HUES6 (cell line): ENCODE data around the gene CFAP298.

Source experiments
- H3K27ac ChIP-seq: 2 replicates; pipeline ENCODE4 v1.7.0; 2013; ENCODE audit warnings: low read depth, mild to moderate bottlenecking, low read length, inconsistent platforms
- H3K27me3 ChIP-seq: 2 replicates; pipeline ENCODE4 v1.6.1; 2013; ENCODE audit warnings: low read length; ENCODE audit not compliant: control insufficient read depth, insufficient read depth
- H3K36me3 ChIP-seq: 2 replicates; pipeline ENCODE4 v1.6.1; 2013; ENCODE audit warnings: low read length; ENCODE audit not compliant: control insufficient read depth, insufficient read depth
- H3K4me1 ChIP-seq: 2 replicates; pipeline ENCODE4 v1.6.1; 2013; ENCODE audit warnings: low read length; ENCODE audit not compliant: control insufficient read depth, insufficient read depth
- H3K4me3 ChIP-seq: 2 replicates; pipeline ENCODE4 v1.5.1; 2013; ENCODE audit warnings: low read depth, low read length
- H3K9ac ChIP-seq: one replicate; pipeline ENCODE4 v1.6.1; 2013; ENCODE audit warnings: mild to moderate bottlenecking, low read length
- H3K9me3 ChIP-seq: 2 replicates; pipeline ENCODE4 v1.6.1; 2013; ENCODE audit warnings: low read depth, low read length; ENCODE audit not compliant: control insufficient read depth, insufficient read depth

The CFAP298 gene

DNA sequence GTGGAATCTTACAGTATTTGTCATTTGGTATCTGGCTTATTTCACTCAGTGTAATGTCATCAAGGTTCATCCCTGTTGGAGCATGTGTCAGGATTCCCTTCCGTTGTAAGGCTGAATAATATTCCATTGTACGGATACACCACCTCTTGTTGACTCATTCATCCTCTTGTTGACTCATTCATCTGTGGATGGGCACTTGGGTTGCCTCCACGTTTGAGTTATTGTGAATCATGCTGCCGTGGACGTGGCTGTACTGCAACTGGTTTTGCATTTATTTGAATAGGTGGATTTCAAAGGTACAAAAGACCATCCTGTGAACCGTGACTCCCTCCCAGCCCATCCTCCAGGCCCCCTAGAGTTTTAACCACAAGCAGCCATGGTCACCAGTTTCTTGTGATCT is 15.0 kb downstream of the CFAP298 start:
- no peak overlapping the region for H3K27ac ChIP-seq
- peaks cover 14% of the 10 kb centered on the region for H3K4me1 ChIP-seq
- H3K36me3 ChIP-seq = peaks cover 38% of the 10 kb centered on the region

DNA sequence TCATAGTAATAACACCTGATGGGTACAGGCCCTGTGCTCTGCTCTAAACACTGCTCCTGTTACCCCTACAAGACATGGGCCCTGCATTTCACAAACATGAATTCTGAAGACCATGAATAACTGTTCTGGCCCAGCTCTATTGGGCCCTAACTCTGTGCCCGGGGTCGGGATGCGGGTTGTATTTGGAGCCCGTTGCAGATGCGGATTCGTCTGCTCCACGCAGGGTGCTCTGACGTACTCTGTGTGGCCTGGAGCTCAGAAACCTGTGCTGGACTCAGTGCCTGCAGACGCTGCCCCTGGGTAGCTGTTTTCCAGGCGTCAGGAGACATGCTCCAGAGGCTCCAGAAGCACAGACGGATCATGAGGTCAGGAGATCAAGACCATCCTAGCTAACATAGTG is 16.7 kb downstream of the CFAP298 start:
- H3K9me3 ChIP-seq = no peaks in the 10 kb centered on the region
- H3K4me3 ChIP-seq = no peak overlapping the region
- H3K36me3 ChIP-seq = peaks cover 27% of the 10 kb centered on the region
- peaks cover 6% of the 10 kb centered on the region for H3K4me1 ChIP-seq
- H3K27ac ChIP-seq = no peak overlapping the region
- no peaks in the 10 kb centered on the region for H3K27me3 ChIP-seq
- no peak overlapping the region for H3K9ac ChIP-seq

More for the DNA sequence above, 15.0 kb downstream of the CFAP298 start:
- Histone ChIP-seq H3K4me3 (no peak overlapping the region), H3K9me3 (no peaks in the 10 kb centered on the region), H3K9ac (no peak overlapping the region), H3K27me3 (no peaks in the 10 kb centered on the region)

DNA sequence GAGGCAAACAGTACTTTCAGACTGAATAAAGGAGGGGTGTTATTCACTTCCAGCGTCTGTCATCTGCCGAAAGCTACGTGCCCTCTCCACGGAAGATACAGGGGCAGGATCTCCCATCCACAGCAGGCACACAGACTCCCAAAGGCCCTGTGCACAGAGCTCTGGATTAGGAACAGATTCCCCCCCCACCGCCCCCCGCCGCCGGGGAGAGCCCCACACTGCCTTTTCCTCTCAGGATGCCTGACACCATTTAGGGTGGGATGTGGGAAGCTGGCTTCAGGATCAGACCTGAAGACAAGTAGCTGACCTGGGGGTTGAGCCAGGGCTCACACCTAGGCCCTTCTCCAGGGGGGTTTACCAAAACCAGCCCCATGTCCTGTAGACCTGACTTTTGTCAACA is 18.5 kb downstream of the CFAP298 start:
- Histone ChIP-seq H3K4me3 (no peak overlapping the region), H3K27me3 (no peaks in the 10 kb centered on the region), H3K27ac (no peak overlapping the region), H3K4me1 (no peaks in the 10 kb centered on the region), H3K36me3 (peaks cover 11% of the 10 kb centered on the region; the same call in 1 of the 2 replicates), H3K9me3 (no peaks in the 10 kb centered on the region), H3K9ac (no peak overlapping the region)

DNA sequence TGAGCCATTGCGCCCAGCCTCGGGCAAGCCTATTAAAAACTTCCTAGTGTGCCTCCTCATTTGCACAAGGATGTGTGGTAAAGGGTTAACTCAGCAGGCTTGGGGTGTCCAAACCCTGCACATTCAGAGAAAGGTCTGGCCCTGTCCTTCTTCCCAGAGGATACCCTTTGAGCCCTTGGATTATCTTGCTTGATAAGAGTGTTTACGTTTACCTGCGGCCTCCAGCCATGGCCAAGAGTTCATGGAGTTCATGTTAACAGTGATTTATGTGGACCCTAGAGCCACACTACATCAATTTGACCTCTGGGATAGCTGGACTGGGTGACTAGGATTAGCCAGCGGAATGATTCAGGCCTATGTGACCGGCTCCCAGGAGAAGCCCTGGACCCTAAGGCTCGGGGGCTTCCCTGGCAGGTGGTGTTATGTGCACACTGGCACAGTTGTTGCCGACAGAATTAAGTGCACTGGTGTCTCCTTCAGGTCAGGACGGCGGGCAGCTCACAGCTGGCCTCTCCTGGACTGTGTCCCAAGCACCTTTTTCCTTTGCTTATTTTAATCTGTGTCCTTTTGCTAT is 19.2 kb downstream of the CFAP298 start:
- Histone ChIP-seq H3K4me1 (no peaks in the 10 kb centered on the region), H3K9ac (no peak overlapping the region), H3K27me3 (no peaks in the 10 kb centered on the region), H3K9me3 (no peaks in the 10 kb centered on the region), H3K4me3 (no peak overlapping the region), H3K36me3 (peaks cover 5% of the 10 kb centered on the region; the same call in 1 of the 2 replicates), H3K27ac (no peak overlapping the region)

DNA sequence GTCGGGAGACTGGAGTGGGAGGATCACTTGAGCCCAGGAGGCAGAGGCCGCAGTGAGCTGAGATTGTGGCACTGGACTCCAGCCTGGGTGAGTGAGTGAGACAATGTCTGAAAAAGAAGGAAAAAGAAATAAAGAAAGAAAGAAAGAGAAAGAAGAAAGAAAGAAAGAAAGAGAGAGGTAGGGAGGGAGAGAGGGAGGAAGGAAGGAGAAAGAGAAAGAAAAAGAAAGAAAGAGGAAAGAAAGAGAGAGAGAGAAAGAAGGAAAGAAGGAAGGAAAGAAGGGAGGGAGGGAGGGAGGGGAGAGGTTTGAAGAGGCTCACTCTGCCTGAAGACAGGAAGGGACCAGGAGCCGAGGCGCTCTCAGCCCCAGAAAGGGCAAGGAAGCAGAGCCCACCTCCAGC is 22.0 kb downstream of the CFAP298 start:
- no peak overlapping the region for H3K9ac ChIP-seq
- H3K4me1 ChIP-seq = no peaks in the 10 kb centered on the region
- no peaks in the 10 kb centered on the region for H3K36me3 ChIP-seq
- no peak overlapping the region for H3K27ac ChIP-seq
- H3K9me3 ChIP-seq = no peaks in the 10 kb centered on the region
- H3K27me3 ChIP-seq = no peaks in the 10 kb centered on the region
- no peak overlapping the region for H3K4me3 ChIP-seq

DNA sequence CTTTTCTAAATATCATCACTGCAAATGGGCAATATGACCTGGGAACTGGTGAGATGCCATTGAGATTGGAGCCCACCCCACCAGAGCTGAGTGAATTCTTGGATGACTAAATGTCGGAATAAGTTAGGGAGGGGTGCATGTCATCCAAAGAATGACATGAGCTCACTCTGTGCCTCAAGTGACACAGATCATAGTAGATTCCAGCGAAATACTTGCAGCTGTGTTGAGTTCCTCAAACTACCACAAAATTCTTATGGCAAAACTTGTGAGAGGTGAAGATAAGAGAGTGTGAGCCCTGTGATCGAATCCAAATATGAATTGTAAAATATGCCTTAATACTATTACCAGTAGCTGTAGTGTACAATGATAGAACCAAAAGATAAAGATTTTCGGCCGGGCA is 24.5 kb downstream of the CFAP298 start:
- Histone ChIP-seq H3K27me3 (no peaks in the 10 kb centered on the region), H3K27ac (no peak overlapping the region), H3K4me1 (no peaks in the 10 kb centered on the region), H3K36me3 (no peaks in the 10 kb centered on the region), H3K4me3 (no peak overlapping the region), H3K9ac (no peak overlapping the region), H3K9me3 (no peaks in the 10 kb centered on the region)

DNA sequence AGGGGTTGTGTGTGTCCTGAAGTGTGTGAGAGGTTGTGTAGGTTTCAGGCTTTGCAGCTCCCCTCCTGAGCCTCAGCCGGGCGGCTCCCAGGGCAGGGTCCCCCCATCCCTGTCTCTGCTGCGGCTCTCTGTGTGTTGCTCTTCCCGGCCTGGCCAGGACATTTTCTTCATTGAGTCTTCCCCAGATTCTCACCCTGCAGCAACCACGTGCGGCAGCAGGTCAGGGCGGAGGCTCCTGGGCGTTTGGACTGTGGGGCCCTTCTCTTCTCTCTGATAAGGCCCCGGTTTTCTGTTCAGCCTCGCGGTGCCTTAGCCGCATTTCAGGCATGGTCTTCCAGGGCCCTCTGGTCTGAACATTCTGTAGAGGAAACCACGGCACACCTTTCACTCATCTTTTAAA is 25.1 kb downstream of the CFAP298 start:
- Histone ChIP-seq H3K36me3 (no peaks in the 10 kb centered on the region), H3K9me3 (no peaks in the 10 kb centered on the region), H3K4me3 (no peak overlapping the region), H3K27ac (no peak overlapping the region), H3K9ac (no peak overlapping the region), H3K4me1 (no peaks in the 10 kb centered on the region), H3K27me3 (no peaks in the 10 kb centered on the region)

DNA sequence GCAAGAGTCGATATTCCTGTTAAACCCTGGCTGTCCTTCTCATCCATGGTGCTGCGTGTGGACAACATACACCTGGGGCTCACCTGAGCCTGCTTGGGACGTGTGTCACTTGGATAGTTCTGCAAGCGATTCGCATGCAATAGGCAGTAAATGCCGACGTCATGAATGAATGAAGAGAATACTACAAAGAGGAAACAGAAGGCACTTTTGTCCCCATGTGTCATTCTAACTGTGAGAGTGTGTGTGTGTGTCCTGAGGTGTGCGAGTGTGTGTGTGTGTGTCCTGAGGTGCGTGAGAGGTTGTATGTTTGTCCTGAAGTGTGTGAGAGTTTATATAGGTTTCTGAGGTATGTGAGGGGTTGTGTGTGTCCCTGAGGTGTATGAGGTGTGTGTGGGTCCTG is 26.2 kb downstream of the CFAP298 start:
- Histone ChIP-seq H3K9me3 (no peaks in the 10 kb centered on the region), H3K4me1 (no peaks in the 10 kb centered on the region), H3K36me3 (no peaks in the 10 kb centered on the region), H3K27ac (no peak overlapping the region), H3K27me3 (no peaks in the 10 kb centered on the region), H3K9ac (no peak overlapping the region), H3K4me3 (no peak overlapping the region)

DNA sequence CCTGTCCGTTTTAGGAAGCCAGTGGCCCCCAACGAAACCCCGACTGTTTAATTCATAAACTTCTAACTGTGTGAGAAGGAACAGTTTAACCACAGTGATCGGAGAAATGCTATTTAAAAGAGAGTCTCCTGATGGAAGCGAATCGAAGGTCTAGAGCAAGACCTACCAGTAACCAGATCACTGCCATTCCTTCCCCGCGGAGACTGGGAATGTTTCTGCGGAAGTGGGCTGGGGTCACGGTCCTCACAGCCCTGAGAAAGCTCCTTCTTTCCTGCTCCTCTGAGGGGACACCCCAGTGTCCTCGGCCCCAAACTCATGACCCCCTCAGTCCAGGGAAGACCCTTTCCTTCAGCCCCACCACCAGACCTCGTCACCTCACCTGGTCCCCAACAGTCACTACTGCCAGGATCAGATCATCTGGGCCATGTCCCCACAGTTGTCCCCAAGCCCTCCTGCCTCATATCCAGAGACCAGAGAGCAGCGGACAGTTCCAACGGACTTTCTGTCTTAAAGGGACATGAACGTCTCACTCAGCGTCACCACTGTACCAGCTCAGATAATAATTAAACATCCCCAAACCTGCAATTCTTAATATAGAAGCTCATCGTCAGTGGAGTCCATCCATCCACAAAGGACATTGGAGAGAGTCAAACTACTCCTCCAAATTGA is 27.0 kb downstream of the CFAP298 start, which contains the start of gene TCP10L:
TSS of gene TCP10L (minus strand) at position 482 of the 669 bp plus-strand sequence. CDS start 1,219 bp downstream, outside the sequence.
- H3K4me1 ChIP-seq = no peaks in the 10 kb centered on the region
- H3K9me3 ChIP-seq = no peaks in the 10 kb centered on the region
- H3K27ac ChIP-seq = no peak within 1 kb of the TSS
- H3K9ac ChIP-seq = no peak within 1 kb of the TSS
- no peaks in the 10 kb centered on the region for H3K36me3 ChIP-seq
- H3K27me3 ChIP-seq = no peaks in the 10 kb centered on the region
- H3K4me3 ChIP-seq = no peak within 1 kb of the TSS

DNA sequence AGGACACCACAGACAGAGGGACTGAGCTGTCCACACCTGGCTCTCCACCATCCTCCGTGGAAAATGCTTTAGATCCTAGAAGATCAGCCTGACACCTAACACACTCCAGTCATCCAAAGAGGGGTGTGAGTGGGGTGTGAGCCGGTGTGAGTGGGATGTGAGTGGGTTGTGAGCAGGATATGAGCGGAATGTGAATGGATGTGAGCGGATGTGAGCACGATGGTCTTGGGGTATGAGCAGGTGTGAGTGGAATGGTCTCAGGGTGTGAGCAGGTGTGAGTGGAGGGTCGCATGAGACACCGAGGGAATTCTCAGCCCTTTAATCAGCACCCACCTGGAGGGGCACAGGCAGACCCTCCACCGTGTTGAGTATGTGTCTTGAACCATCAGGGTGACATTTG is 27.7 kb downstream of the CFAP298 start:
- Histone ChIP-seq H3K9ac (no peak overlapping the region), H3K9me3 (no peaks in the 10 kb centered on the region), H3K27me3 (no peaks in the 10 kb centered on the region), H3K4me3 (no peak overlapping the region), H3K27ac (no peak overlapping the region), H3K36me3 (no peaks in the 10 kb centered on the region), H3K4me1 (no peaks in the 10 kb centered on the region)

DNA sequence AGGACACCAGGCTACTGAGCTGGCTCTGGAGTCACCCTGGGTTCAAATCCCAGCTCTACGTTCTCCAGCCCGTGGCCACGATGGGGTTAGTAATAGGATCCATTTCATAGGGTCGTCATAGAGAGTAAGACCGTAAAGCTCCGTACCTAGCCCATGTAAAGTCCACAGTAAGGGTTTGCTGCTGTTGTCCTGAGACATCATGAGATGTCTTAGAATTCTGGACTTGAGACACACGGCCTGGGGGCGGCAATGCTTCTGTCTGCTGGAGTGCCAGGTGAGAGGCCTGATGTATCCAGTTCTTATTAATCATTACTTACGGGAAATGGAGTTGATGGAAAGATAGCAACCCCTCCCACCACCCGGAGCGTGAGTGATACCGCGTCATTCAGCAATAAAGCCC is 30.4 kb downstream of the CFAP298 start:
- Histone ChIP-seq H3K9ac (no peak overlapping the region), H3K27ac (no peak overlapping the region), H3K27me3 (no peaks in the 10 kb centered on the region), H3K9me3 (no peaks in the 10 kb centered on the region), H3K4me1 (no peaks in the 10 kb centered on the region), H3K4me3 (no peak overlapping the region), H3K36me3 (no peaks in the 10 kb centered on the region)
